HG03571 (cell line): ENCODE data around the gene MAGOH.
"Not testable (repeated sequence)": the region's sequence is repeated elsewhere in the genome, so short reads cannot be mapped to it uniquely, and the experiment has no call there.

Experiments used
- ATAC-seq: cut with Tn5 transposase; IDR thresholded peaks from one replicate; pipeline ENCODE4 v1.9.1; 2021; ENCODE audit not compliant: unreplicated experiment

The MAGOH gene

DNA sequence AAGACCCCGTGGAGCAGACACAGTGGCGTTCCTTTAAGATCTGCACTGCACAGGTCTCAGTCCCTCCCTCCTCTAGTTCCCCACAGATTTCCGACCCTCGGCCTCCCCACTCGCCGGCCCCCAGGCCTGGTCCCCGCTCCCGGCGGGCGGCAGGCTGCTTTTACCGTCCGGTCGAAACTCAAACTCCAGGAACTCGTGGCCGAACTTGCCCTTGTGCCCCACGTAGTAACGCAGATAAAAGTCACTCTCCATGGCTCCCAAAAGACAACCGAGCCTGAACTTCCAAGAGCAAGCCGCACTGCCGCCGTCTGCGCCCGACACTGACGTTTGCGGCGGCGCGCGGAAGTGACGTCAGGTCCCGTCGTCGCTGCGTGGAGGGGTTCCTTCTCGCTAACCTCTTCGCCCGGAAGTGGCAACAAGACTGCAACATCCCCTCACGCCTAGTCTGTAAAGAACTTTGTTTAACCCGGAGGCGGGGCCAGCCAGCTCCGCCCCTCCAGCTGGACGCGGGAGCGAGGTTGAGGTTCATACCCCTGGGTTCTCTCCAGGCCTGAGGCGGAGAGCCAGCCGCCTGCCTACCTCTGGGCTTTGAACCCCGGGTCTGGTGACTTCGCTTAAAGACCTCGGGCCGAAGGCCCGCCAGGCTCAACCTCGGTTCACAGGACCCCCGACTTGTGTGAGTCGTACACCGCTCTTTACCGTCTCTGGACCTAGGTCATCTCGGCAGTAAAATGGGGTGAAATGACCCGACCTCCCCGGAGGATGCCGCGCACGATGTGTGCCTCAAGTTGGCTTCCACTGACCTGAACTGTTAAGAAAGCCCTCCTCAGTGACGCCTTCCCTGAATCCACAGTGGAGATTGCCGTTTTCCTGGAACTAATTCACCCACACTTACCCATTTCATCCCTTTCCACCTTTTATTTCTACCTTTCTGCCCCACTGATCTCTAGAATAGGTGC, at the start of gene MAGOH:
MAGOH (minus strand) TSS at position 322 of the 959 bp plus-strand sequence; CDS start at position 252, 70 bp downstream.
- peak; percentile 98 for ATAC-seq

DNA sequence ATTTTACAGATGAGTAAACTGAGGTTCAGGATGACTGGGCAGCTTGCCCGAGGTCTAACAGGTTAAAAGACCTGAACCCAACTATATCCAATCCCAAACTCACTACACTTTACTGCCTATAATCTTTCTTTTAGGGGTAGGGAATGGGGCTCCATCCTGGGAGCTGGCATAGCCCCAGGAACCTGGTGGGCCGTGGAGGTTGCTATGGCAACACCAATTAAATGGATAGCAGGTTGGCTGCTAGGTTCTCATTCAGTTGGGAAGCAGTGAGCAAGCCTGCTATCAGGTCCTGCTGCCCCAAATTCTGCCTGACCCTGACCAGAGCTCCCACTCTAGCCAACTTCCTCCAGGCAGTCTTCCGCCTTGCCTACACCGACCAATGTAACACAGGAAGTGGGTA, 48.6 kb upstream of the MAGOH start:
- no peak for ATAC-seq

DNA sequence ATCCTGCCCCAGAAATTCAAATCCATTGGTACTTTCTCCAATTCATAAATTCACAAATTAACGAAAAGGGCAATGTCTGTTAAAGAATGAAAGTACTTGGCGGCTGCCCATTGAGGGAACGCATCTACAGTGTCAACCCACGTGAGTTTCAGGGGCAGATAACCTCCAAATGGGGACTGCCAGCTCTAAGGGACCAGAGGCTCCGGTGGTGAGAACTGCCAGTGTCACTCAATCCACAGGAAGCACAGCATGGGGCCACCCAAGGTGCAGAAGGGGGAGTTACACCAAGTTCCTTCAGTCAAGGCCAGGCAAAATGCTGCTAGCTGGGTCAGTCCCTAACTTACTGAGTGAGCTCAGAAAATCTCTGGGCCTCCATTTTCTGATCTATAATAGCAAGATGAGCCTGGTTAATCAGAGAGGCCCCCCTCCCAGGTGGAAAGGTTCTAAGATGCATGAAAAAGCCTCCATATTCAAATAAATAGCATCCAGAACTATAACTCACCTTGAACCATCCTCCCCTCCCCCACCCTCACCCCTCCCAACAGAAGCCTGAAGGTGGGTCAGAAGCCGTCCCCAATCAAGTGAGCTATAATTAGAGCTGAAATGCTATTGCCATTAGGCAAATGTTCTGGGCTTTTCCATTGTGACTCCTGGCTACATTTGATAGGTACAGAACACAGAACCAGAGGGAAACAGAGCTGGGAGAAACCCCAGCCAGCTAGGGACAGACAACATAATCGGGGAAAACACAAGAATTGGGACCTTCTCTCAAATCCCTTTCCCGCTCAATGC, 47.8 kb upstream of the MAGOH start:
- ATAC-seq, result no peak

DNA sequence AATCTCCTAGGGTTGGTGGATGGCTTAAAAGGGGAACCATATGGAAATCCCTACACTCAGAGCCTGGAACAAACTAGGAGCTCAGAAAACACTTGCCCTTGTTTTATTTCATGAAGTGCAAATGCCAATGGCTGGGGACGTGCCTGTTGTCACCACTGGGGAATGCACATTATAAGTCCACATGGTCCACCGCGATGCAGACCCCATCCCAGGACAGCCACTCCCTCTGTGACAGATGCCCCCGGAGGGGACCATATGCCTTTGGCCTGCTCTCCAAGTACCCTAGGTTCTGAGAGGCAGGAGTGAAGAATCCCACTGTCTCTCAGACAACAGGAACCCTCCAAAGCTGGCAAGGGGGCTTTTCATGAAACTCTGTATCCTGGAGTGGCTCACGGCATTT, 47.2 kb upstream of the MAGOH start:
- ATAC-seq, result no peak

DNA sequence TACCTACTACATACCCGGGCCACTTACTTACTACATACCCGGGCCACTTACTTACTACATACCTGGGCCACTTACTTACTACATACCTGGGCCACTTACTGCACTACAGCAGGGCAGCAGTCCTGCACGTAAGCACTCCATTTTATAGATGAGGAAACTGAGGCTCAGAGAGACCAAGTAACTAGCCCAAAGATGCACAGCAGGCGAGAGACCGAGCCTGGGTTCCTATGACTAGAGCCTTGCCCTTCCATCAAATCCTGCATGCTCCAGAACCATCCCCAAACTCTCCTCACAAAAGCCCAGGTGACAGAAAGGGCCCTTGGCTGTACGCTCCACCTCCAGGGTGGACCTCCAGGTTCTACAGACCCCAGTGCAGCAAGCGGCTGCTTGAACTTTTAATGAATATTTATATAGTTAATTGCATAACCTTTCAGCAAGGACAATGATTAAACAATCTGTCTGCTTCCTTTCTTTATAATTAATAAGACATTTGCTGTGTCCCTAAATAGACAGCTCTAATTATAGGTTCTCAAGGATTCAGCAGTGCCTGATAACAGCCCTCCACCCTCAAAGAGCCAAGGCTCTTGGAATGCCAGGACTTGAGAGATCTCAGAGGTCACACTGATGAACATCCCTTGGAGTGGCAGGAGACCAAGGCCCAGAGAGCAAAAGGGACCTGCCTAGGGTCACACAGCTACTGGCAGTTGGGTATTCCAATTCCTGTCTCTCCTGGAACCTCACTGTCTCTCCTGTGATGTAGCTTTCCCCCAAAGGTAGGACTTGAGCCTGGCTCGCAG, 46.1 kb upstream of the MAGOH start:
- no peak for ATAC-seq

DNA sequence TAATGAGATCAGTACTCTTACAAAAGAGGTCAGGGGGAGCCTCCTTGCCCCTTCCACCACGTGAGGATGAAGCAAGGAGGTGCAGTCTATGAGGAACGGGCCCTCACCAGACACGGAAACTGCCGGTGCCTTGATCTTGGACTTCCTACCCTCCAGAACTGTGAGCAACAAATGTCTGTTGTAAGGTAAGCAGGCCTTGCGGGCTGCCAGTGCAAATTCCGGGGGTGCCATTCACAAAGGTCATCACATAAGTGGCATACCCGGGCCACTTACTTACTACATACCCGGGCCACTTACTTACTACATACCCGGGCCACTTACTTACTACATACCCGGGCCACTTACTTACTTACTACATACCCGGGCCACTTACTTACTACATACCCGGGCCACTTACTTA, 44.8 kb upstream of the MAGOH start:
- ATAC-seq, result not testable (repeated sequence)

DNA sequence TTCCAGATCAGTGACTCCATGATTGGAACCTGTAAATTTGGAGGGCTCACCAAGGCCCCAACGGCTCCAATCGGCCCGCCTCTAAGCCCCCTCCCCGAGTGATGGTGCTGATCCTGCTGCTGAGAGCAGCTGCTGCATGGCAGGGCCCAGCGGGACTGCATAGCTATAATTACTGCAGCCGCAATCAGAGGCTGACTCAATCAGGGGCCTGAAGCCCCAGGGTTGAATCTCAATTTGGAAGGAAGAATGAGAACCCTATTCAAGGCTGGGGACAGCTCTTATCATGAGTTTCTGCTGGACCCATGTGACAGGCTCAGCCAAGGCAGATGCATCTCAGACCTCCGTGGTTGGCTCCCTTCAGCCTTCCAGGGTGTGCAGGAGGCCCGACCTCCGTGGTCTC, 42.8 kb upstream of the MAGOH start:
- ATAC-seq, result no peak

DNA sequence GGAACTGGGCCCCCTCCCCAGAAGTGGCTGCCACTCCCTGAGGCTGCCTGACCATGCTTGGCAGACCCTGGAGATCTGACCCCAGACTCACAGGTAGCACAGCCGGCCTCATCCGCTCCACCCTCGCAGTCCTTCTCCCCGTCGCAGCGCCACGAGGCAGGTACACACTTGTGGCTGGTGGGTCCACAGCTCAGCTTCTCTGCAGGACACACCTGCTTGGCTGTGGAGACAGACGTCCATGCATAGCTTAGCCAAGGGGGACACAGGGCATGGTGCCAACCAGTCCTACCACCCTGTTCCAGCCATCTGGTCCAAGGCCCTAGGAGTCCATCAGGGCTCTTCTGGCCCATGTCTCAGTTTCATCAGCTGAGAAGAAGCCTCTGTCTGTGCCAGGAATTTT, 42.2 kb upstream of the MAGOH start:
- no peak for ATAC-seq

DNA sequence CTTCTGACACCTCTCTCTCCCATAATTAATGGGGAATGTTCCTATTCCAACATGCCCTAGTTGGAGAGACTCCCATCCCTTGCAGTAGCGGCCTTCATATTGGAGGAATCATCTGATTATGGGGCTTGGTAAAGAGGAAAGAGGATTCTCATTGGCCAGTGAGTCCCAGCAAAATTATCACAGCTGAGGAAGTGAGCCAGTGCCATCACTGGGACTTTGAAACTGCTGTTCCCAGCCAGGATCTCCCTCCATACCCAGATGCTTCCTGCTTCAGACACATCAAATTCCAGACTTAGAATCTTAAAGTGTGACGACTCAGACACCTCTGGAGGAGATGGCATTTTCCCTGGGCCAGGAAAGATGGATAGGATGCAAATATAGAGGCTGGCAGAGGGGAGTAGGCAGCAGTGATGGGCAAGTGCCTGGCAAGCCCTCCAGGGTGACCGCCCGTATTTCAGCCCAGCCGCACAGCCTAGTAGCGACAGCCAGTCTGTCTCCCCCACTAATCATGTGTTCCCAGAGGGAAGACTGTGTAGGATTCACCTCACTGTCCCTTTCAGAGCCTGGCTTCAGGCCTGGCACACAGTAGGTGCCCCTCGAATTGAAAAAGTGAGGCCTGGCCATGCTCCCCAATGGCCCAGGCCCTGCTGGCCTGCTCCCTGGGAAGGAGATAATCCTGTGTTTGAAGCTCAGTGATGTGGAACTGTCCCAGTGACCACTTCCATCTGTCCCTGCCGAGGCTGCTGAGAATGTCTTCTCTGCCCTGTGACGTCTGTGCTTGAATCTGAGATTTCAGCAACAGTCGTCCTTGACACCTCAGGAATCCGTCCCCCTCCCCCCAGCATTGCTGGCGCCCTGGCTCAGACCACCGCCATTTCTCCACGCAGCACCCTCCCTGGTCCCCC, 41.2 kb upstream of the MAGOH start:
- no peak for ATAC-seq

DNA sequence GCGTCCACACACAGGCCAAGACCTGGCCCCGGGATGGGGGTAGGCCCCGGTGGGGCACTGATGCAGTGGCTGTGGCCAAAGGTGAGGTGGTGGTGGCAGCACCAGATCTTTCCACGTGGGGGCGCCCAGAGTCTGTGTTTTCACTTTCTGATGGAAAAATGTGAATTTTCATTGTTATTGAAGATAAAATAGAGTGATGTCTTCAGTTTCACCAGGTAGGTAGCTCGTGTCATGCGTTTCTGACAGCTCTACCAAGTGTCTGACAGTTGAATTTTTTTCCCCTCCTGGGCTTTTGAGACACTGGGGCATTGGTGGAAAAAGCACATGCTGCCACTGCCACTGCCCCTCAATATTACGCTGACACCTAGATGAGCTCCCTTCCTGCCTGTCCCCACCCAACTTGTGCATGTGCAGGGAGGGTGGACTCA, 40.0 kb upstream of the MAGOH start:
- ATAC-seq, result no peak

DNA sequence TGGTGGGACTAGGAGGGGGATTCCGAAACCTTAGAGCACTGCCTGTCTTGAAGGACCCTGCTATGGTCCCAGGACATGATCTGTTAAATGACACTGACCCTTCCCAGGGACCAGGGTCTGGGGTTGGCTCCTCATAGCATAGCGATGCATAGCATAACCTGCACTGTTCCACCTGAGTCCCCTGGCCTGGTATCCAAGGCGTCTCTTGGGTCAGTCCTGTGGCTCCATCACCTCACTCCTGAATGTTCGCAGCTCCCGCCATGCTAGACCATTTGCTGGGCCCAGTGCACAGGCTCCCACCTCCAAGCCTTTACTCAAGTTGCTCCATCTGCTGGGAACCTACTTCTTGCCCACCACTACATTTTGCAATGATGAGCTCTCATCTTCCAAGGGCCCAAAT, 39.0 kb upstream of the MAGOH start:
- ATAC-seq, result no peak

DNA sequence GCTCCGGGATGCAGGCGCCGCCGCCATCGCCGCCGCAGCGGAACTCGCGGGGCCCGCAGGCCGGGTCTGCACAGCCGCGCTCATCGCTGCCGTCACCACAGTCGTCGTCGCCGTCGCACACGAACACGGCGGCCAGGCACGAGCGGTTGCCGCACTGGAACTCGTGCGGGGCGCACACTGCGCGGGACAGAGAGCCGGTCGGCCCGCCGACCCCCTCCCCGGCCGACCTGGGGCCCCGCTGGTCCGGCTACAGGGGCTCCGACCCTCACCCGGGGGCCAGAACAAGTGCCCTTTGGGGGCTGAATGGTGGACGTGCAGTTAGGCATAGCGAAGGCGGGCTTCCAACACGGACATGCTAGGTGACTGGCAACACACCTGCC, 38.6 kb upstream of the MAGOH start:
- no peak for ATAC-seq

DNA sequence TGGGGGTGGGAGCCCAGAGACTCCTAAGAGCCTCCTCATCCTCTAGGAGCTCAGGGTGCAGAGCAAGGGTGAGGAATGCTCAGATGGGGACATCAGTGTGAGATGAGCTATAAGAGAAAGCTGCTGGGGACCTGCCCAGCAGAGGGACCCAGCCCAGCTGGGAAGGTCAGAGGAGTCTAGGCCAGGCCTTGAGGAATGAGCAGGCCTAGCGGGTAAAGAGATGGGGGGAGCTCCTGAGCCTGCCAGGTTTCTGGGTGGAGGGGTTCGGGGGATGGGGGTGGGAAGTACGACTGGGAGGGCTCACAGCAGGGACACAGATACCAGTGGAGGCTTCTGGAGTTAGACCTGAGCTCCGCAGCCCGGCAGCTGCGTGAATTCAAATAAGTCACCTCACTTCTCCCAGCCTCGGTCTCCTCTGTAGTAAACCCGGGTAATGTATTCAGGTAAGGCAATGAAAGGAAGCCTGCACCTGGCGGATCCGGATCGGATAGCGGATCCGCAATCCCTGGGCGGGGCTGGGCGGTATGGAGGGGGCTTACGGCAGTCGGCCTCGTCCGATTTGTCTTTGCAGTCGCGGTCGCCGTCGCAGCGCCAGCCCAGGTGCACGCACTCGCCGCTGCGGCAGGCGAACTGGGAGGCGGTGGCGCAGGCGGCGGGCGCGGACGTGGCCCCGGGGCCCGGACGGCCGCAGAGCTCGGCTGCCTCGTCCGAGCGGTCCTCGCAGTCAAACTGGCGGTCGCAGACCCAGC, 38.0 kb upstream of the MAGOH start:
- ATAC-seq, result no peak

DNA sequence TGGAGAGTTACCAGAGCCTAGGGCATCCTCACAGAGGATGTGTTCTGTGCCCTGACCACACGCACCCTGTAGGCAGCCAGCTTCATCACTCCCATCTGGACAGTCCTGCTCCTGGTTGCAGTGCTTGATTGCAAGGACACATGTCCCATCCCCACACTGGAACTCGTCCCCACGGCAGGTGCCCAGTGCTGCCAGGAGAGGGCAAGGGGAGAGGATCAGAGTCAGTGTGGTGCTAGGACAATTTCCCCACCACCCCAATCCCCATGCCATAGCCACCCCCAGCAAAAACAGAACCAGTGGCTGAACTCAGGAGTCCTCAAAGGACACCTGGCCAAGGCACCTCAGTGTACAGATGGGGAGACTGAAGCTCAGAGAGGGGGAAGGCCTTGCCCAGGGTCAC, 37.2 kb upstream of the MAGOH start:
- ATAC-seq, result no peak

DNA sequence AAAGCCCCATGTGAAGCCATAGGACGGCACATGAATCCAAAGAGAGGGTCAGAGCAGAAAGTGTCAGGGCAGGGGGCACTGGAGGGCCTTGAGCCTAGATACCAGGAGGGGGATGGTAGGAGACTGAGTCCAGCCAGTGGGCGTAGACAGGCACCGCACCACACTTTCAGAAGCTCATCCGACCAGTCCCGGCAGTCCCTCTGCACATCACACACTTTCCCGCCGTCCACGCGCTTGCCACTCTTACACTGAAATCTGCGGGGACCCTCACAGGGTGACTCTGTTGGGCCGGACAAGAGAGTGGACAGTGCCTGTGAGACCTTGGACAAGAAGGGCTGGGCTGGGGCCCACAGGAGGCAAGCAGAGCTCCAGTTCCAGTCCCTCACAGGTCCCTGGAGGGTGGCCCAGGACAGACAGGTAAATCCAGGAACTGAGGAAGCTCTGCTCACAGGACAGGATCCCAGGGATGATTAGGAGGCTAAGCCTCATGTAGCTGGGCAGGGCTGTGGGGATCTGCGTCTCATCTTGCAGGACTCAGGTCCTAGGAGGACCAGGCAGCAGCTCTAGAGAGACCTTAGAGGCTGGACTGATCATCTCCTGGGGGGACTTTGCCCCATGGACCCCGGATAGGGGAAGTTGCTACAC, 36.3 kb upstream of the MAGOH start:
- ATAC-seq, result no peak

DNA sequence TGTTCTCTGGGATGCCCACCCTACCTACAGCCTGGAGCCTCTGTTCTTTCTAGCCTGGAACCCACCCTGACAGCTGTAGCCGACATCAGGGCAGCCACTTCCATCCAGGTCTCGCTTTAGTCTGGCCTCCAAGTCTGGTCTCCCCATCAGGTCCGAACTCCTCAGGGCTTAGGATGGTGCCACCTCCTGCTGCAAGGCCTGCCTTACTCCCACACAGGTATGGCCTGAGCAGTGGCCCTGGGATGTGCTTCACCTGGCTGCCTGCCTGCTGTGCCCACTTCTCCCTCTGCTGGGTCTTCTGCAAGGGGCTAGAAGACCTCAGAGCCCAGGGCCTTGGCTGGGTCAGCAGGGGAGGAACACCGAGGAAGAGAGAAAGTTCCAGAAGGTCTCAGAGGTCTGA, 35.7 kb upstream of the MAGOH start:
- no peak for ATAC-seq

DNA sequence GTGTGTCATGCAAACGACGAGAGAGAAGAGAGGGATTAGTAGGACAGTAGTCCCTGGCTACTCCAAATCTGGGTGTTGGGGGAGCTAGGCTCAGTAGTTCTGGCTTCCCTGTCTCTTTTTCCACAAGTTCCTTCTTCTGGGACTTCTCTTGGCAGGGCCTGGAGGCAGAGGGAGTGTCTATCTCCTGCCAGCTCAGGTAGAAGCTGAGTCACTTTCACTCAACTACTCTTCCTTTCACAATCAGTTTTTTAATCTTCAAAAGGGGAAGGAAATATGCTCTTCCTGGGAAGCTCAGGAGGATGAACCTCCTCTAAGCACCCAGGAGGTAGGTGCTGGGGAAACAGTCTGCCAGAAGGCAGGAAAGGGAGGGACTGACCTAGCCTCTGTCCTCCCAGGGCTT, 35.2 kb upstream of the MAGOH start:
- ATAC-seq, result no peak

DNA sequence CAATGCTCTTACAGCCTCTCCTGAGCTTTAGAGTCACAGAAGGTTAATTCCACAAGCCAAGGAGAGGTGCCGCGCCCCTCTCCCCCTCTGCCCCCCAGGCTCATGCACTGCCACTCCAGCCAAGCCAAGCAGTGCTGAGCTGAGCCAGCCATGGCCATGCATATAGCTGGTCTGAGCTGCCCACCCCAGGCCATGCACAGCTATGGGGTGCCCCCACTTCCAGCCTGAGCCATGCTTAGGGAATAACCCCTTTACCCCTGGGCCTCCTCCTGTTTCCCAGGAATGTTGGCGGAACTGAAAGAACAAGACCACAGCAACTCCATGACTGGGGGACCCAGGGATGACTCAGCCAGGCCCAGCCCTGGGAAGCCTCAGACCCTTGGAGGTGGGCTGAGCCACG, 34.0 kb upstream of the MAGOH start:
- no peak for ATAC-seq

DNA sequence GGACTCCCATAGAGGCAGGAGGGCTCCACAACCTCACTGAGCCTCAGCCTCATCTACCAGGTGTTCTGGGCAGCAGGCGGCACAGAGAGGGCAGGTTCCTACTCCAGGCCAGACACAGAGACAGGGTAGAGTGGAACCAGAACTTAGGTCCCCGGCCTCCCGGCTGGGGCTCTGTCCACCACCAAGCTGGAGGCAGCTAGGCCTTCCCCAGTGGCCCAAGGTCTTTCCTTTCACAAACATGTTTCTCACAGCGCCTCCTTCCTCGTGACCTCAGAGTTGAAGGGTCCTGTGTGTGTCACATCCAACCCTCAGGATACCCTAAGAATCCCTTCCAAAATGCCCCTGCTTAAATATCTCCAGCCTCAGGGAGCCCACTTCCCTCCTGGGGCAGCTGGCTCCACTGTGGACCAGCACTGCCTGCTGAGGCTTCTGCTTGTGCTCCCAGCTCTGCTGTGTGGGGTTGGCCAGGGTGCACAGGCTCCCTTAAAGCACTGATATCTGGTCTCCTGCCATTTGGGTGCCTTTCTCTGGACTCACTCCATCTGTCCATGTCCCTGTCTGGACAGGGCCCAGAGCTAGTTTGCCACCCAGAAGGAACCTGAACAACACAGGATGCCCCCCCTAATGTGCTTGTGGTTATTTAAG, 33.2 kb upstream of the MAGOH start:
- ATAC-seq, result no peak
